Measurements from ENCODE around the gene FAM187B. TPM values are rescaled to one million over a fixed set of nuclear protein-coding genes. Genes with fewer than 3 reads are reported as not detected.
"Not testable (repeated sequence)": the region's sequence is repeated elsewhere in the genome, so short reads cannot be mapped to it uniquely, and the experiment has no call there.

Gene FAM187B
- total RNA-seq, 1 donor from 2014 or later, result not detected

- Mint-ChIP-seq H3K4me3 (ENCODE audit: unreplicated experiment) (no peak overlapping the region), H3K27ac (ENCODE audit: unreplicated experiment) (no peak overlapping the region), H3K27me3 (ENCODE audit: unreplicated experiment) (peaks cover 7% of the 10 kb centered on the region), H3K36me3 (ENCODE audit: unreplicated experiment) (no peaks in the 10 kb centered on the region), H3K4me1 (ENCODE audit: unreplicated experiment) (peaks cover 4% of the 10 kb centered on the region), H3K9me3 (ENCODE audit: unreplicated experiment) (no peaks in the 10 kb centered on the region)
- no peak for DNase-seq (ENCODE audit: extremely low spot score, unreplicated experiment)
- no peak for TF ChIP-seq CTCF (IDR thresholded peaks at IDR 0.05)
Measured at GRCh38 chr19:35223862-35224505, 4.6 kb downstream of the FAM187B start.

- no peaks in the 10 kb centered on the region for H3K9me3 Mint-ChIP-seq (ENCODE audit: unreplicated experiment)
- no peak for TF ChIP-seq CTCF (IDR thresholded peaks at IDR 0.05)
- H3K27me3 Mint-ChIP-seq (ENCODE audit: unreplicated experiment), result peaks cover 7% of the 10 kb centered on the region
- H3K36me3 Mint-ChIP-seq (ENCODE audit: unreplicated experiment), result no peaks in the 10 kb centered on the region
- no peak for DNase-seq (ENCODE audit: extremely low spot score, unreplicated experiment)
- no peak overlapping the region for H3K4me3 Mint-ChIP-seq (ENCODE audit: unreplicated experiment)
- H3K27ac Mint-ChIP-seq (ENCODE audit: unreplicated experiment), result no peak overlapping the region
- H3K4me1 Mint-ChIP-seq (ENCODE audit: unreplicated experiment), result peaks cover 4% of the 10 kb centered on the region
Measured at GRCh38 chr19:35223084-35223790, 5.3 kb downstream of the FAM187B start.

GRCh38 chr19:35222373-35223015 lies 6.0 kb downstream of the FAM187B start:
- no peaks in the 10 kb centered on the region for H3K9me3 Mint-ChIP-seq (ENCODE audit: unreplicated experiment)
- H3K27ac Mint-ChIP-seq (ENCODE audit: unreplicated experiment), result no peak overlapping the region
- no peak for DNase-seq (ENCODE audit: extremely low spot score, unreplicated experiment)
- no peak for TF ChIP-seq CTCF (IDR thresholded peaks at IDR 0.05)
- no peaks in the 10 kb centered on the region for H3K36me3 Mint-ChIP-seq (ENCODE audit: unreplicated experiment)
- no peak overlapping the region for H3K4me3 Mint-ChIP-seq (ENCODE audit: unreplicated experiment)
- peaks cover 7% of the 10 kb centered on the region for H3K27me3 Mint-ChIP-seq (ENCODE audit: unreplicated experiment)
- peaks cover 4% of the 10 kb centered on the region for H3K4me1 Mint-ChIP-seq (ENCODE audit: unreplicated experiment)

- H3K27ac Mint-ChIP-seq (ENCODE audit: unreplicated experiment); H3K4me3 Mint-ChIP-seq (ENCODE audit: unreplicated experiment): not testable (repeated sequence)
Measured at GRCh38 chr19:35220973-35221590, 7.5 kb downstream of the FAM187B start.

GRCh38 chr19:35220315-35220921 lies 8.1 kb downstream of the FAM187B start:
- H3K27me3 Mint-ChIP-seq (ENCODE audit: unreplicated experiment), result peaks cover under 1% of the 10 kb centered on the region
- peaks cover 4% of the 10 kb centered on the region for H3K4me1 Mint-ChIP-seq (ENCODE audit: unreplicated experiment)
- H3K36me3 Mint-ChIP-seq (ENCODE audit: unreplicated experiment), result no peaks in the 10 kb centered on the region
- no peak for DNase-seq (ENCODE audit: extremely low spot score, unreplicated experiment)
- H3K27ac Mint-ChIP-seq (ENCODE audit: unreplicated experiment), result no peak overlapping the region
- H3K9me3 Mint-ChIP-seq (ENCODE audit: unreplicated experiment), result peaks cover 3% of the 10 kb centered on the region
- H3K4me3 Mint-ChIP-seq (ENCODE audit: unreplicated experiment), result no peak overlapping the region
- TF ChIP-seq CTCF (IDR thresholded peaks at IDR 0.05), result no peak

More at GRCh38 chr19:35220973-35221590, 7.5 kb downstream of the FAM187B start:
- H3K36me3 Mint-ChIP-seq (ENCODE audit: unreplicated experiment); H3K4me1 Mint-ChIP-seq (ENCODE audit: unreplicated experiment); H3K27me3 Mint-ChIP-seq (ENCODE audit: unreplicated experiment); DNase-seq (ENCODE audit: extremely low spot score, unreplicated experiment); H3K9me3 Mint-ChIP-seq (ENCODE audit: unreplicated experiment): not testable (repeated sequence)

Data from osteocyte (in vitro differentiated cells).